DMS 273 (cell line): ENCODE measurements around the gene ANP32A.

Source experiments
- DNase-seq: peaks from one replicate; lab custom pipeline; 2025; ENCODE audit not compliant: unreplicated experiment; lab: John Stamatoyannopoulos, UW

The ANP32A gene

DNA sequence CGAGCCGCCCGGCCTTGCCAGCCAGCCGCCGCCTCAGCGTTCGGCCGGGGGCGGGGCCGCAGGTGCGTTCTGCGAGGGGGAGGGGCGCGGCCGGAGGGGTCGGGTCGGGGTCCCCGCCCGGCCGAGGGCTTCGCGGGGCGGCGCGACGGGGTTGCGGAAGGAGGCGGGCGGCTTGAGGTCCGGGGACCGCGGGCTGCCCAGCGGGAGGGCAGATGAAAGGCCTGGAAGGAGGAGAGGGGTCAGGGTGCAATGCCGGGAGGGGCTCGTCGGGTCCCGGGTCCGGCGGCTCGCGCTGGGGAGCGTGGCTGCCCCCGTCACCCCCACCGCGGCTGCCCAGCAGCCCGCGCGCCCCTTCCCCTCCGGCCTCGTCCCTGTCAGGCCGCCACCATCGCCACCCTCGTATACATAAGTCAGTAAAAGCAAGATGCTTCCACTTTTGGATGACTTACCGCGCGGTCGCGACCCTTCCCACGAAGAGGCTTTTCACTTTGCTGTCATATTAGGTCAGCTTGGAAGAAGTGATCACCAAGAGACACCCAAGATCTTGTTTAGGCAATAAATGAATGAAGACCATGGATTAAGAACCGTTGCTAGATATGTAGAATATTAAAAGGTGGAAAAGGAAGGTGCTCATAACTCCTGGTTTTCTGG lies 620 bp upstream of the ANP32A start:
- no peak for DNase-seq

DNA sequence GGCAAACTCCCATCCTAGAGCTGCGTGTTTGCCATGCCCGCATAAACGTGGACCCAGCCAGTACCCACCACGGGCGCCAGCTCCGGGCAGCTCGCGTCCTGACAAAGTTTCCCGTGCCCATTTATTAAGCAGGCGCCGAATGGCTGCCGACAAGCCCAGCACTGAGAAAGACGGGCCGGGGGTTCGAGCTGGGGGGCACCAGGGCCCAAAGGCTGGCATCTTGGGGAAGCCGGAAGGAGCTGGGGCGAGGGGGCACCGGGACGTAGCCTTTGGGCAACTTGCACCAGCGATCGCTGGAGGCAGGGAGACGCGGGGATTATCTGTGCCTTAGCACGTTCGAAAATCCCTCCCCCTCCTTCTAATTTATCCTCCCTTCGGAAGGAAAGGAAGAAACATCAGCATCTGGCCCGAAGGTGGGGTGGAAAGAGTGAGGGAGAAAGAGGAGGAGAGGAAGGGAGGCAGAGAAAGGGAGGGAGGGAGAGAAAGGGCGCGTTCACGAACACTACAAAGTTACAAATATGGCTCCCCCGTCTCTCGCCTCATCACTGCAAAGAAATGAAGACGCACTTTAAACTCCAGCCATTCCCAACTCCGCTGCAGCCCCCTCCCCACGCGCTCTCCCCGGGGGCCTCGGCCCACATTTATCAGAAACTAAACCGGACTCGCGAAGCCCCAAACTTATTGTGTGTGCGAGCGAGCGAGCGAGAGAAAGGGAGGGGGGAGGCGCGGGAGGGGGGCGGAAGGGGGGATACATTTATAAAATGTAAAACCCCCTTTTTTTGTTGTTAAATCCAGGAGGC lies 1.0 kb downstream of the ANP32A start:
- DNase-seq = peak; percentile 79

- peak; percentile 78 for DNase-seq
These were observed 1.8 kb downstream of the ANP32A start for GRCh38 chr15:68818769-68819494.

DNA sequence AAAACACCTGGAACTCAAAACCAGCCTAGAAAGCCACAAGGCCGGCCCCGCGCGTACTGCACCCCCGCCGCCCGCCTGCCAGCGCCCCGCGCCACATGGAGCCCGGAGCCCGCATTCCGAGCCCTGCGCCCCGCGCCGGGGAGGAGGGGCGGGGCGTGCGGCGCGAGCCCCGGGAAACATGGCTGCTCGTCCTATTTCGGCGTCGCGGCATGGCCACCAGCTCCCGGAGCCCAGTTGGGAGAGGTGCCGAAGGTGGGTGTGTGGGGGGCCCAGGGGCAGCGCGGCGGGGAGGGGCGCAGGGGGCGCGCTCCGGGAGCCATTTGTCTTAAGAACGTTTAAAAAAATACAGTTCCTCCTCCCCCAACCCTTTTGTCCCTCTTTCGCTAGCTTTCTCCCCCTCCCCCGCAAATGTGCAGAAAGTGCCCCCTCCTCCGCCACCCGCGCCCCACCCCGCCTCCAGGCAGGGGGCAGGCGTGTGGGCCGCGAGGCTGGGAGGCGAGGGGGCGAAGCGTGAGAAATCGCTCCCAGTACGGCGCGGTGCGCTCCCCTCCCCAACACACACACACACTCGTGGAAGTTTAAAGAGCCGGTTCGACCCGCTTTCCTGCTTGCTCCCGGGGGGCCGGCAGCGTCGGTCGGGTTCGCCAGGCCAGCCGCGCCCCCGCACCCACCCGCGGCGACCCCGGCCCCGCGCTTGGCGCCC lies 2.5 kb downstream of the ANP32A start:
- peak; percentile 84 for DNase-seq

GRCh38 chr15:68817304-68818065 lies 3.2 kb downstream of the ANP32A start:
- peak; percentile 66 for DNase-seq

- DNase-seq = no peak
These were observed 3.8 kb downstream of the ANP32A start for GRCh38 chr15:68816795-68817303.

- no peak for DNase-seq
These were observed 4.5 kb downstream of the ANP32A start for GRCh38 chr15:68816158-68816557.

DNA sequence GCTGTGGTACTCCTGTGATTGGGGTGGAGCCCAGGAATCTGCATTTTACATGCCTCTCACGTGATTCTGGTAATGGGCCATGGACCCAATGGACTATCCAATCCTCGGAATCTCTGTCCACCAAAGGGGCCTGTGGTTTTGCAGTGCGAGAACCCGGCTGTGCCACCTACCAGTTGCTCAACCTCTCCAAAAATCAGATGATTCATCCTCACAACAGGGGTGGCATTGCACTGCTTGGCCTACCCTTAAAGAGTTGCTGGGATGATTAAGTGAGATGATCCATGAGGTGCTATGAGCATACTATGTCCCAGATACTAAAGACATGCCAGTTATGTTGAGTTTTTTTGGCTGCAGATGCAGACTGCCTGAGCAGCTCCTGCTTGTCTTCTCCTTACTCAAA lies 5.1 kb downstream of the ANP32A start:
- DNase-seq = no peak

GRCh38 chr15:68814596-68814995 lies 6.1 kb downstream of the ANP32A start:
- no peak for DNase-seq

GRCh38 chr15:68812597-68813431 lies 7.9 kb downstream of the ANP32A start:
- DNase-seq = no peak

DNA sequence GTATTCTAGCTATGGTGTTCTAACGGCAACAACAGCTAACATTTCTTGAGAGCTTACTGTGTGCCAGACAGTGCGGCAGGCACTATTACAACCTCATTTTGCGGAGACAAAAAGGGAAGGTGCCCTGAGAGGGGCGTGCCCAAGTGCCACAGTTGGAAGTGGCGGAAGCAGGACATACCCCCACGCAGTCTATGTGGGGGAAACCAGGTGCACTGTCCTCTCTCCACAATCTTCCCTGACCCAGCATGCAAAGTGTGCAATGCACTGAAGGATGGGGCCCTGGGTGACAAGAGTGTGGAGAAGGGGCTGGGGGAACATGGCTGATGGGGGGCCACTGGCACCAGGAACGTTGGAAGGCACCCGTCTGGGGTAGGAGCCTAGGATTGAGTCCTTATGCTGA lies 8.6 kb downstream of the ANP32A start:
- DNase-seq = no peak

- no peak for DNase-seq
These were observed 11.2 kb downstream of the ANP32A start for GRCh38 chr15:68809517-68809916.

GRCh38 chr15:68808770-68809169 lies 11.9 kb downstream of the ANP32A start:
- no peak for DNase-seq

DNA sequence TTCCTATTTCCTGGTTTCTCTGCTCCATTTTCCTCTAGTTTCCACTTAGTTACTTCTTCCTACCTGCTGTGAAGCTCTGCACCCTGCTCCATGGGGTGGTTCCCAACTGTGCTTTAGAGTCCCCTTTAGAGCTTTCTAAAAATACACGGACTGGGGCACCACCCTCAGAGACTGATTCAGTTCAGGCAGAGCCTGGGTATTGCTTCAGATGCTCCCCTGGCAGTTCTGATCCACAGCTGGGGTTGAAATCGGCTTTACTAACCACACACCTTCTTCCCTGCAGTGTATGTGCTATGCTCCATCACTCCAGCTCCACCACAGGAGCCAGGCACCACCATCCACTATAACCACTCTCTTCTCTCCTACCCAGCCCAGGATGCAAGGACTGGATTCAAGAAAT lies 12.6 kb downstream of the ANP32A start:
- DNase-seq = no peak

DNA sequence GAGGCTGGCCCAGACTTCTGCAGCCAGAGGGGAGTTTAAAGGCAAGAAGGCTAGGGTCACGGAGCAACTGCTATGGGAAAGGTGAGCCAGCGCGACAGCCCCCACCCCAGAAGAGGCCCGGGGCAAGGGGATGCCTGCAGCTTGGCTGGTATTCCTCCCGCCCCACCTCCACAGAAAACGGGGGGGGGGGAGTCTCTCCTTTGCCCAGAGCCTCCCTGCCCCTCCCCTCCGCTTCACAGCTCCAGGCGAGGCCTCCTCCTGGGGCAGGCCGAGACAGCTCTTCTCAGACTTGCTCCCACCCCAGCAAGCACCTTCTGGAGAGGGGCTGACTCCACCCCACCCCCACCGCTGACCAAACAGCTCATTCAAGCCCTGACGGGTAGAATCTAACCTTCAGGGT lies 13.4 kb downstream of the ANP32A start:
- no peak for DNase-seq

DNA sequence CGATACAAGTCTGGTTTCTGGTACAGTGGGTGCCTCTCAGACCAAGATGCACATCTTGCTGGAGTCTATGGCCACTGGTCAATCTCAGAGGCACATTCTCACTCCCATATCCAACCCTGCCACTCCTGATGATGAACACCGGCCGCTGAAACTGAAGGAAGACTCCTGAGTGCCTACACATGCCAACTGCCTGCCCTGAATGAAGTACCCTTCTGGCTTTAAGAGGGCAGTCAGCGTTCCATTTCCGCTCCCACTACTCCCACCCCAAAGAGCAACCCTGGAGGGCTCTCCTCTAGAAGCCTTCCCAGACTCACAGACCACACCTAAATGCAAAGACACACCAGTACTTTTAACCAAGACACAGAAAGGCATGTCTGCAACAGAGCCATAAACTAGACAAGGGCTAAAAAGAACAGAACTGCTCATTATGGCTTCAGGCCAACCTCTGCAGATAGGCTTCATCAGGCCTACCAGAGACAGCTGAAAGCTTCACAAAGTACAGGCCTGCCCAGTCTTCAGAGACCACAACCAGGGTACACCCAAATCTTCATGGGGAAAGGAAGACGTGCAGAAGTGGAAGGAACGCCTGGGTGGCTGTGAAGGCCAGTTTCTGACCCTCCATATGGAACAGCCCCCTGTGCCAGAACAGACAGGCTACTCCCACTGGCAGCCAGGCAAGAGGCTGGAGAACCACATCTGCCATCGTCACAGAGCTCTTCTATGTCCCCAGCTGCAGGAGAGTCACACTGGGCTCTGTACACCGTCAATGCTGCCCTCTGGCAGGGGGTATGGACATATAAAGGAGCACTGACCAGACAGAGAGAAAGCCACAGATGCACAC lies 14.3 kb downstream of the ANP32A start:
- DNase-seq = no peak

- DNase-seq = no peak
These were observed 18.3 kb downstream of the ANP32A start for GRCh38 chr15:68802373-68802772.

GRCh38 chr15:68801572-68802148 lies 19.0 kb downstream of the ANP32A start:
- DNase-seq = no peak
